Measurements from ENCODE around the gene LARP1B.
"Not testable (repeated sequence)": the region's sequence is repeated elsewhere in the genome, so short reads cannot be mapped to it uniquely, and the experiment has no call there.

DNA sequence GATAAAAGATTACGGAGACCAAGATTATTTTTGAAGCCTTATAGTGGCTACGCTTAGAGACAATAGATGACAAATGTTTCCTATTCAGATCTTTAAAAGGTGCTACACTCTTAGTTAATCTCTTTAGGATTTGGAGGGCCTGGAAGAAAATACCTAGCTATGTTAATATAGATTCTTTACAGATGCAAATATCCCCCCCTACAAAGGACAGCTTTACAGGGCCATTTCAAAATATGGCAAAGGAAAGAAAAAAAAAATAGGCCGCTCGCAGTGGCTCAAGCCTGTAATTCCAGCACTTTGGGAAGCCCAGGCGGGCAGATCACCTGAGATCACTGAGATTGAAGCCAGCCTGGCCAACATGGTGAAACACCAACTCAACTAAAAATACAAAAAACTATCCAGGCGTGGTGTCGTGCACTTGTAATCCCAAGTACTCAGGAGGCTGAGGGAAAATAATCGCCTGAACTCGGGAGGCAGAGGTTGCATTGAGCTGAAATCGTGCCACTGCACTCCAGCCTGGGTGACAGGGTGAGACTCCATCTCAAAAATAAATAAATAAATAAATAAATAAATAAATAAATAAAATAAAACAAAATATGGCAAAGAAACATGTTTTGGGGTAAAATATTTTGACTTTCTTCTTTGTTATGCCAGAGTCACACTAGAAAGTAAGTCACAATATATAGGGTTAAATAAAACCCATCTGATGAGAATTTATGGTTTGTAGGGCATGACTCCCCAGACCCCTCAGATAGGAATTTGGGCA lies 5.5 kb upstream of the LARP1B start:
- TF ChIP-seq, protein P1, sequence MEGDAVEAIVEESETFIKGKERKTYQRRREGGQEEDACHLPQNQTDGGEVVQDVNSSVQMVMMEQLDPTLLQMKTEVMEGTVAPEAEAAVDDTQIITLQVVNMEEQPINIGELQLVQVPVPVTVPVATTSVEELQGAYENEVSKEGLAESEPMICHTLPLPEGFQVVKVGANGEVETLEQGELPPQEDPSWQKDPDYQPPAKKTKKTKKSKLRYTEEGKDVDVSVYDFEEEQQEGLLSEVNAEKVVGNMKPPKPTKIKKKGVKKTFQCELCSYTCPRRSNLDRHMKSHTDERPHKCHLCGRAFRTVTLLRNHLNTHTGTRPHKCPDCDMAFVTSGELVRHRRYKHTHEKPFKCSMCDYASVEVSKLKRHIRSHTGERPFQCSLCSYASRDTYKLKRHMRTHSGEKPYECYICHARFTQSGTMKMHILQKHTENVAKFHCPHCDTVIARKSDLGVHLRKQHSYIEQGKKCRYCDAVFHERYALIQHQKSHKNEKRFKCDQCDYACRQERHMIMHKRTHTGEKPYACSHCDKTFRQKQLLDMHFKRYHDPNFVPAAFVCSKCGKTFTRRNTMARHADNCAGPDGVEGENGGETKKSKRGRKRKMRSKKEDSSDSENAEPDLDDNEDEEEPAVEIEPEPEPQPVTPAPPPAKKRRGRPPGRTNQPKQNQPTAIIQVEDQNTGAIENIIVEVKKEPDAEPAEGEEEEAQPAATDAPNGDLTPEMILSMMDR (IDR thresholded peaks at IDR 0.05) = not testable (repeated sequence)
- TF ChIP-seq POLR2A (IDR thresholded peaks at IDR 0.05) = not testable (repeated sequence)
